Psoas muscle (tissue), 8 donors: ENCODE data around the gene TBC1D9B. TPM values are rescaled to one million over a fixed set of nuclear protein-coding genes. Genes with fewer than 3 reads are reported as not detected.

Experiments used
- ATAC-seq, 4 donors: fragments of 200-7000 bp; cut with Tn5 transposase; one replicate each; pipeline ENCODE4 v1.9.1; 2020; ENCODE audit warnings: moderate library complexity in 3 of 4, mild to moderate bottlenecking in 2 of 4
- DNase-seq, 2 donors: peaks; one replicate each; pipeline ENCODE4 v3.0.0-alpha.2; 2020
- H3K27ac ChIP-seq: fragments of 200-600 bp; one replicate; pipeline ENCODE4 v1.8.0; 2022
- H3K27me3 ChIP-seq, 3 donors: fragments of 200-600 bp in 1 of 3; one replicate each; pipeline versions ENCODE4 v1.6.1 to v1.8.0; 2013 to 2022; ENCODE audit warnings: low read length in 2 of 3, mild to moderate bottlenecking in 2 of 3, moderate library complexity in 1 of 3; ENCODE audit not compliant: insufficient read depth in 3 of 3
- H3K36me3 ChIP-seq, 2 donors: fragments of 200-600 bp in 1 of 2; one replicate each; pipeline versions ENCODE4 v1.6.1 to v1.8.0; 2013 to 2022; ENCODE audit warnings: low read depth in 1 of 2, mild to moderate bottlenecking in 1 of 2, moderate library complexity in 1 of 2; ENCODE audit not compliant: insufficient read depth in 1 of 2
- H3K4me1 ChIP-seq: fragments of 200-600 bp; one replicate; pipeline ENCODE4 v1.8.0; 2022
- H3K4me3 ChIP-seq: fragments of 200-600 bp; one replicate; pipeline ENCODE4 v1.8.0; 2022; ENCODE audit warnings: mild to moderate bottlenecking
- H3K9me3 ChIP-seq: fragments of 200-600 bp; one replicate; pipeline ENCODE4 v1.8.0; 2022
- WGBS, 3 donors: extraction: QIAGEN DNeasy Blood & Tissue Kit; methylation state at CpG; one replicate each; pipeline versions ENCODE4 v1.1.6 to v1.1.7; 2013; 5-methylcytosine and 5-hydroxymethylcytosine counted together
- intact Hi-C, 2 donors: fragments of 100-400 bp; cut with DNase I; formaldehyde crosslinking; loops; one replicate each; pipeline versions ENCODE4 v1.11.0 to v1.14.2; 2022
- polyA plus RNA-seq, 3 donors: library from polyadenylated mRNA; stranded (reverse); fragments of 200-250 nt; gene quantifications; one replicate each; pipeline ENCODE4 v1.2.3, GENCODE V29; 2013
- total RNA-seq, 4 donors: library from RNA; stranded (reverse); fragmentation: NEBNext Ultra II Directional in 2 of 4; extraction: Animal tissue kit (Norgen Biotek cat#: 25700) in 2 of 4; gene quantifications; one replicate each; pipeline versions ENCODE4 v1.2.1 to v1.2.4, GENCODE V29; 2021 to 2023
- TF ChIP-seq, protein P1 (sequence below): fragments of 200-600 bp; IDR thresholded peaks from one replicate; pipeline ENCODE4 v1.8.0; 2022; ENCODE audit warnings: antibody characterized with exemption
- donor health status: healthy with polysubstance abuse.
- donor health status: DM: no; HTN: no; CAD: no; lungs with moderate emphysema.
- donor health status: Bipolar disorder and iron deficiency.
- donor health status: healthy.
- donor health status: DM: yes; HTN: yes; CAD: no.
- donor health status: DM: no; HTN: no; CAD: no.
- donor health status: DM: no; HTN: no; CAD: no.
- donor health status: DM: yes; HTN: yes; CAD: no.

TBC1D9B gene
- total and polyA plus RNA-seq, 7 donors, result 30.1 to 50.2 (median 40.2) TPM

DNA sequence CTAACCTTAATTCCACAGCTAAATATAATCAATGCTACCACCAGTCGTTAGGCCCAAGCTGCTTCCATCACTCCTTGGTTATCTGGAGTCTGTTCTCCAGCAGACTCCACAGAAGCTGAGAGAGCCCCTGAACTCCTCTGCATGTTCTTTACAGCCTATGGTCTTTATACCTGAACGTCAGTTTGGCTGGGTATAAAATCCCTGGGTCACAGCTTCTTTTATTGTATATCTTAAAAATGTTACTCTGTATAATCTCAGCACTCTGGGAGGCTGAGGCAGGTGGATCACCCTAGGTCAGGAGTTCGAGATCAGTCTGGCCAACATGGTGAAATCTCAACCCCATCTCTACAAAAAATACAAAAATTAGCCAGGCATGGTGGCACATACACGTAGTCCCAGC lies 25.4 kb downstream of the TBC1D9B start:
- TF ChIP-seq, protein P1, sequence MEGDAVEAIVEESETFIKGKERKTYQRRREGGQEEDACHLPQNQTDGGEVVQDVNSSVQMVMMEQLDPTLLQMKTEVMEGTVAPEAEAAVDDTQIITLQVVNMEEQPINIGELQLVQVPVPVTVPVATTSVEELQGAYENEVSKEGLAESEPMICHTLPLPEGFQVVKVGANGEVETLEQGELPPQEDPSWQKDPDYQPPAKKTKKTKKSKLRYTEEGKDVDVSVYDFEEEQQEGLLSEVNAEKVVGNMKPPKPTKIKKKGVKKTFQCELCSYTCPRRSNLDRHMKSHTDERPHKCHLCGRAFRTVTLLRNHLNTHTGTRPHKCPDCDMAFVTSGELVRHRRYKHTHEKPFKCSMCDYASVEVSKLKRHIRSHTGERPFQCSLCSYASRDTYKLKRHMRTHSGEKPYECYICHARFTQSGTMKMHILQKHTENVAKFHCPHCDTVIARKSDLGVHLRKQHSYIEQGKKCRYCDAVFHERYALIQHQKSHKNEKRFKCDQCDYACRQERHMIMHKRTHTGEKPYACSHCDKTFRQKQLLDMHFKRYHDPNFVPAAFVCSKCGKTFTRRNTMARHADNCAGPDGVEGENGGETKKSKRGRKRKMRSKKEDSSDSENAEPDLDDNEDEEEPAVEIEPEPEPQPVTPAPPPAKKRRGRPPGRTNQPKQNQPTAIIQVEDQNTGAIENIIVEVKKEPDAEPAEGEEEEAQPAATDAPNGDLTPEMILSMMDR, result no peak
- 86 to 97% (median 90%) methylated on average over 4 of the region's 4 CpGs for WGBS, 3 donors
- Histone ChIP-seq H3K27ac (no peak overlapping the region), H3K27me3 (no peaks in the 10 kb centered on the region), H3K4me3 (no peak overlapping the region), H3K4me1 (peaks cover 19% of the 10 kb centered on the region), H3K36me3 (peaks cover 11 to 62% of the 10 kb centered on the region in 2 donors), H3K9me3 (peaks cover 19% of the 10 kb centered on the region)
- intact Hi-C loops, result no loop called here
- DNase-seq (no peak), ATAC-seq (no peak)

DNA sequence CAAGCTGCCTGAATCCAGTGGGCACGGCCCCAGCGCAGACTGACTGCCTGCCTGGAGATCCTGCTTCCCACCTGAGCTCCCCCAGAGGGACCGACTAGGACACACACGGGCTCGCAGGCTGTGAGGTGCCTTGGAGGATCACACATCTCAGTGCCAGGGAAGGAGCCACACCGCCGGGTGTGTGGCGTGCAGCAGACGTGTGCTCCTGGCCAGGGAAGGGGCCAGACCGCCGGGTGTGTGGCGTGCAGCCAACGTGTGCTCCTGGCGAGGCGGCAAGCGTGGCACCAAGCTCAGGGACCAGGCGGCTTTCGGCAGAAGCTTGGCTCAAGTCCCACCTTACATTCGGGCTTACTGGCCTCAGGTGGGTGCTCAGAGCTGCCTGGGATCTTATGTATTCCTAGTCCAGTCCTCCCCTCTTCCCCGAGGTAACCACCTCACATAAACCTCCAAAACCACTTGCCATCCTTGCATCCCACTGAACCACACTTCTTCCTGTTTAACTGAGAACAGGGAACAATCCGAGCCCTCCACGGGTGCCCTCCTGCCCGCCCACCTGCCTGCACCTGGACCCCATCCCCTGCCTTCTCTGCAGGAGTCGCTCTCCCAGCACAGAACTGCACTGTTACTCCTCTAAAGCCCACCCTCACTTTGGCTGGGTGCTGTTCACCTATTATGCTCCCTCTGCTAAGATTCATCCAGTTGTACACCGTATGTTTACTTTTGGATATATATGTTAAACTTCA lies 26.7 kb downstream of the TBC1D9B start:
- no peak for DNase-seq
- Histone ChIP-seq H3K9me3 (peaks cover 19% of the 10 kb centered on the region), H3K4me3 (no peak overlapping the region), H3K36me3 (peaks cover 11 to 69% of the 10 kb centered on the region in 2 donors), H3K27ac (no peak overlapping the region), H3K4me1 (peaks cover 14% of the 10 kb centered on the region), H3K27me3 (no peaks in the 10 kb centered on the region)
- intact Hi-C loops, result no loop called here
- peak; percentile 50 to 64 (median 62) for ATAC-seq
- WGBS, 3 donors, result 49 to 72% (median 52%) methylated on average over 25 of the region's 25 CpGs
- TF ChIP-seq, protein P1, result no peak

DNA sequence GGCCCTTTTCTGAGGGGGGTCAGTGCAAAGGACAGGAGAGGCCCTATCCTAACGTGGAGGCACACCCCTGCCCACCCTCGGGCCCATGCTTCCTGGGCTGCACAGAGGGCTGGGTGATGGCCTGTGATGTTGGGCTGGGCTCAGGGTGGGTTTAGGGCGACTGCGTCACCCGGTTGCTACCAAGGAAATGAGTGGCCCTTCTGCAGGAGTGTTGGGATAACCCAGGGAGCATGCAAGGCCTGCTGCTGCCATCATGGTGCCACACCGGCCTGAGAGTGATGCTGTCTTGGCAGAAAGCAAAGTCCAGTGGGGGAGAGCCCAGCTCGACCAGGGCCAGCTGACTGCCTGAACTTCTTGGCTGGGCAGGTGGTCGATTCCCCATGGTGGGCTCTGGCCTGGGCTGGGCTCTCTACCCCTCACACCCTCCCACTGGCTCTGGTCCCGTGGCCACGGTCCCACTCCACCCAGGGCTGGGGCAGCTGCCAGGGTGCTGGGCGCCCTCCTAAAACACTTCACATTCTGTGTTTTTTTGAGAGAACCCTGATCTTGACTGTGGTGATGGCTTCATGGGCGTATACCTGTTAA lies 27.5 kb downstream of the TBC1D9B start:
- DNase-seq (no peak), ATAC-seq (no peak)
- TF ChIP-seq, protein P1, result no peak
- Histone ChIP-seq H3K27ac (no peak overlapping the region), H3K36me3 (peaks cover 11 to 70% of the 10 kb centered on the region in 2 donors), H3K27me3 (no peaks in the 10 kb centered on the region), H3K4me1 (peaks cover 12% of the 10 kb centered on the region), H3K4me3 (no peak overlapping the region), H3K9me3 (peaks cover 19% of the 10 kb centered on the region)
- intact Hi-C loops, result no loop called here
- WGBS, 3 donors, result 77 to 84% (median 79%) methylated on average over 11 to 12 of the region's 12 CpGs

- TF ChIP-seq, protein P1, result no peak
Observed at GRCh38 chr5:179879690-179880010, 28.0 kb downstream of the TBC1D9B start.

More at GRCh38 chr5:179879690-179880010, 28.0 kb downstream of the TBC1D9B start:
- DNase-seq (no peak), ATAC-seq (no peak)
- Histone ChIP-seq H3K27me3 (no peaks in the 10 kb centered on the region), H3K36me3 (peaks cover 9 to 70% of the 10 kb centered on the region in 2 donors), H3K27ac (no peak overlapping the region), H3K4me3 (no peak overlapping the region), H3K4me1 (peaks cover 12% of the 10 kb centered on the region), H3K9me3 (peaks cover 19% of the 10 kb centered on the region)
- intact Hi-C loops, result no loop called here
- WGBS, 3 donors, result 94% methylated on average over 13 of the region's 13 CpGs
